Liver (tissue), 9 donors: ENCODE measurements around the gene TXNDC8. TPM values are rescaled to one million over a fixed set of nuclear protein-coding genes. Genes with fewer than 3 reads are reported as not detected.

ENCODE experiments used
- DNase-seq: peaks from one replicate; pipeline ENCODE4 v3.0.0-alpha.2; 2017; ENCODE audit warnings: low spot score
- H3K27ac ChIP-seq, 2 donors: one replicate each; pipeline ENCODE4 v1.7.0; 2013; ENCODE audit warnings: inconsistent platforms in 2 of 2, low read length in 2 of 2, control low read depth in 1 of 2, low read depth in 1 of 2, mild to moderate bottlenecking in 1 of 2
- H3K27me3 ChIP-seq, 4 donors: one replicate each; pipeline versions ENCODE4 v1.6.1 to v1.7.0; 2013; ENCODE audit warnings: low read length in 3 of 4, inconsistent platforms in 1 of 4, mild to moderate bottlenecking in 1 of 4, moderate library complexity in 1 of 4; ENCODE audit not compliant: control insufficient read depth in 4 of 4, insufficient read depth in 4 of 4
- H3K36me3 ChIP-seq, 4 donors: one replicate each; pipeline versions ENCODE4 v1.6.1 to v1.7.0; 2013; ENCODE audit warnings: low read length in 3 of 4, mild to moderate bottlenecking in 3 of 4, low read depth in 1 of 4, moderate library complexity in 1 of 4; ENCODE audit not compliant: control insufficient read depth in 4 of 4, insufficient read depth in 3 of 4
- H3K4me1 ChIP-seq, 4 donors: one replicate each; pipeline versions ENCODE4 v1.6.1 to v1.7.0; 2013; ENCODE audit warnings: low read length in 3 of 4, mild to moderate bottlenecking in 3 of 4, moderate library complexity in 1 of 4; ENCODE audit not compliant: control insufficient read depth in 4 of 4, insufficient read depth in 4 of 4
- H3K4me3 ChIP-seq, 3 donors: one replicate each; pipeline versions ENCODE4 v1.6.1 to v1.7.0; 2013; ENCODE audit warnings: low read length in 3 of 3, control low read depth in 1 of 3, low read depth in 1 of 3, mild to moderate bottlenecking in 1 of 3
- H3K9ac ChIP-seq, 2 donors: one replicate each; pipeline ENCODE4 v1.7.0; 2013; ENCODE audit warnings: low read length in 2 of 2, mild to moderate bottlenecking in 2 of 2, moderate library complexity in 2 of 2, control low read depth in 1 of 2, low read depth in 1 of 2
- H3K9me3 ChIP-seq, 4 donors: one replicate each; pipeline versions ENCODE4 v1.6.1 to v1.7.0; 2013; ENCODE audit warnings: low read length in 3 of 4; ENCODE audit not compliant: control insufficient read depth in 4 of 4
- ATF3 ChIP-seq: IDR thresholded peaks from 2 replicates; pipeline ENCODE4 v1.6.1; 2016; ENCODE audit warnings: antibody characterized with exemption
- CTCF ChIP-seq: fragments of 150-350 bp; IDR thresholded peaks from 2 replicates; pipeline ENCODE4 v1.5.1; 2017; ENCODE audit warnings: improper control_type of control experiment, low read depth, low read length; ENCODE audit not compliant: missing input control
- EGR1 ChIP-seq, 2 donors: IDR thresholded peaks; 2 replicates each; pipeline ENCODE4 v1.6.1; 2016 to 2018; ENCODE audit warnings: antibody characterized with exemption in 2 of 2, low read depth in 2 of 2
- FOXA1 ChIP-seq: IDR thresholded peaks from 2 replicates; pipeline ENCODE4 v1.6.1; 2016; ENCODE audit warnings: antibody characterized with exemption
- FOXA2 ChIP-seq: IDR thresholded peaks from 2 replicates; pipeline ENCODE4 v1.6.1; 2016; ENCODE audit warnings: antibody characterized with exemption
- GABPA ChIP-seq, 2 donors: IDR thresholded peaks in 1 of 2; conservative IDR thresholded peaks in 1 of 2; 2 replicates each; pipeline ENCODE4 v1.6.1; 2016; ENCODE audit warnings: antibody characterized with exemption in 2 of 2, mild to moderate bottlenecking in 1 of 2, moderate library complexity in 1 of 2
- HNF4A ChIP-seq, 2 donors: conservative IDR thresholded peaks; 2 replicates each; pipeline ENCODE4 v1.6.1; 2016; ENCODE audit warnings: antibody characterized with exemption in 2 of 2, mild to moderate bottlenecking in 2 of 2
- HNF4G ChIP-seq: IDR thresholded peaks from 2 replicates; pipeline ENCODE4 v1.6.1; 2016; ENCODE audit warnings: antibody characterized with exemption
- JUND ChIP-seq, 2 donors: IDR thresholded peaks; 2 replicates each; pipeline ENCODE4 v1.6.1; 2016; ENCODE audit warnings: antibody characterized with exemption in 2 of 2
- MAX ChIP-seq: IDR thresholded peaks from 2 replicates; pipeline ENCODE4 v1.6.1; 2016; ENCODE audit warnings: antibody characterized with exemption
- NR2F2 ChIP-seq: IDR thresholded peaks from 2 replicates; pipeline ENCODE4 v1.6.1; 2016; ENCODE audit warnings: antibody characterized with exemption
- RAD21 ChIP-seq, 2 donors: IDR thresholded peaks; 2 replicates each; pipeline ENCODE4 v1.6.1; 2016; ENCODE audit warnings: antibody characterized with exemption in 2 of 2, mild to moderate bottlenecking in 2 of 2
- REST ChIP-seq: IDR thresholded peaks from 2 replicates; pipeline ENCODE4 v1.6.1; 2016; ENCODE audit warnings: antibody characterized with exemption, mild to moderate bottlenecking
- RXRA ChIP-seq, 2 donors: IDR thresholded peaks; 2 replicates each; pipeline ENCODE4 v1.6.1; 2017 to 2018; ENCODE audit warnings: antibody characterized with exemption in 2 of 2, mild to moderate bottlenecking in 1 of 2
- SP1 ChIP-seq: IDR thresholded peaks from 2 replicates; pipeline ENCODE4 v1.6.1; 2018; ENCODE audit warnings: antibody characterized with exemption, mild to moderate bottlenecking
- TAF1 ChIP-seq: conservative IDR thresholded peaks from 2 replicates; pipeline ENCODE4 v1.6.1; 2016; ENCODE audit warnings: antibody characterized with exemption, mild to moderate bottlenecking
- YY1 ChIP-seq: IDR thresholded peaks from 2 replicates; pipeline ENCODE4 v1.6.1; 2016; ENCODE audit warnings: antibody characterized with exemption, mild to moderate bottlenecking
- ZBTB33 ChIP-seq: IDR thresholded peaks from 2 replicates; pipeline ENCODE4 v1.6.1; 2016; ENCODE audit warnings: antibody characterized with exemption
- WGBS: extraction: QIAGEN DNeasy Blood & Tissue Kit; methylation state at CpG from one replicate; pipeline ENCODE4 v1.1.7; 2013; 5-methylcytosine and 5-hydroxymethylcytosine counted together
- polyA plus RNA-seq, 2 donors: library from polyadenylated mRNA; stranded (reverse) in 1 of 2; unstranded in 1 of 2; fragments of 200-250 nt in 1 of 2; fragments of >200 nt in 1 of 2; fragmentation: Nextera tagmentation in 1 of 2; extraction: Ambion mirVana in 1 of 2; gene quantifications; one replicate each; pipeline versions ENCODE4 v1.2.1 to v1.2.3, GENCODE V29; 2013 to 2015
- total RNA-seq, 2 donors: library from RNA; depleted of rRNA; stranded (reverse); fragments of >200 nt; gene quantifications; one replicate each; pipeline ENCODE4 v1.2.3, GENCODE V29; 2014
- donor health status: healthy.
- donor health status: healthy.
- donor health status: healthy.
- donor health status: healthy.
- donor health status: healthy.

Gene TXNDC8
- total and polyA plus RNA-seq, 4 donors, result not detected

GRCh38 chr9:110319781-110320492, 17.7 kb downstream of the TXNDC8 start:
- no peak overlapping the region for H3K27ac ChIP-seq
- H3K27me3 ChIP-seq, result no peaks in the 10 kb centered on the region
- H3K9ac ChIP-seq, result no peak overlapping the region
- H3K4me1 ChIP-seq, result no peaks in the 10 kb centered on the region
- 97% methylated on average over 4 of the region's 4 CpGs for WGBS
- no peak for DNase-seq
- no peak overlapping the region for H3K4me3 ChIP-seq
- no peak for TF ChIP-seq ATF3
- no peak for TF ChIP-seq ZBTB33
- TF ChIP-seq TAF1, result no peak
- no peak for TF ChIP-seq NR2F2
- TF ChIP-seq EGR1 (IDR thresholded peaks at IDR 0.05; ENCODE audit: low read depth in 2 of 2), result no peak
- TF ChIP-seq RAD21 (IDR thresholded peaks at IDR 0.05), result no peak
- no peak for TF ChIP-seq MAX
- no peak for TF ChIP-seq JUND (IDR thresholded peaks at IDR 0.05)
- TF ChIP-seq HNF4A (conservative IDR thresholded peaks at IDR 0.05), result no peak
- TF ChIP-seq GABPA (IDR thresholded peaks at IDR 0.05 in 1 of 2, conservative IDR thresholded peaks at IDR 0.05 in 1 of 2), result no peak
- no peak for TF ChIP-seq YY1
- TF ChIP-seq RXRA (IDR thresholded peaks at IDR 0.05), result no peak
- TF ChIP-seq SP1, result no peak
- no peak for TF ChIP-seq FOXA2
- TF ChIP-seq CTCF, result no peak
- no peak for TF ChIP-seq HNF4G
- H3K9me3 ChIP-seq, result peaks cover 0 to 2% (median 0%) of the 10 kb centered on the region in 4 donors
- no peaks in the 10 kb centered on the region for H3K36me3 ChIP-seq

GRCh38 chr9:110317911-110318310, 19.8 kb downstream of the TXNDC8 start:
- no peaks in the 10 kb centered on the region for H3K36me3 ChIP-seq
- 96% methylated on average over 4 of the region's 4 CpGs for WGBS
- no peak overlapping the region for H3K27ac ChIP-seq
- H3K9me3 ChIP-seq, result peaks cover 0 to 2% (median 0%) of the 10 kb centered on the region in 4 donors
- H3K27me3 ChIP-seq, result no peaks in the 10 kb centered on the region
- H3K4me3 ChIP-seq, result no peak overlapping the region
- H3K9ac ChIP-seq, result no peak overlapping the region
- H3K4me1 ChIP-seq, result no peaks in the 10 kb centered on the region
- DNase-seq, result no peak
- no peak for TF ChIP-seq YY1
- no peak for TF ChIP-seq JUND (IDR thresholded peaks at IDR 0.05)
- TF ChIP-seq TAF1, result no peak
- TF ChIP-seq HNF4A (conservative IDR thresholded peaks at IDR 0.05), result no peak
- no peak for TF ChIP-seq GABPA (IDR thresholded peaks at IDR 0.05 in 1 of 2, conservative IDR thresholded peaks at IDR 0.05 in 1 of 2)
- TF ChIP-seq ATF3, result no peak
- no peak for TF ChIP-seq RAD21 (IDR thresholded peaks at IDR 0.05)
- no peak for TF ChIP-seq MAX
- TF ChIP-seq NR2F2, result no peak
- TF ChIP-seq FOXA2, result no peak
- no peak for TF ChIP-seq FOXA1
- no peak for TF ChIP-seq REST
- no peak for TF ChIP-seq RXRA (IDR thresholded peaks at IDR 0.05)
- no peak for TF ChIP-seq EGR1 (IDR thresholded peaks at IDR 0.05; ENCODE audit: low read depth in 2 of 2)
- no peak for TF ChIP-seq SP1
- TF ChIP-seq HNF4G, result no peak
- TF ChIP-seq ZBTB33, result no peak
